Activated CD4-positive, alpha-beta T cell treated with anti-CD3 and anti-CD28 coated beads, Interleukin-10, Interleukin-2, amounts not matched to agents 100 ng/mL and 50 ng/mL, durations not matched to agents 16 hours and 8 hours (primary cell): ENCODE data around the gene DDIT3.
A peak's percentile ranks its signal among the peaks of the same experiment; 100 is the strongest.
"Not testable (repeated sequence)": the region's sequence is repeated elsewhere in the genome, so short reads cannot be mapped to it uniquely, and the experiment has no call there.

ENCODE experiments used
- DNase-seq: peaks from one replicate; pipeline ENCODE4 v3.0.0-alpha.2; 2020

Gene DDIT3

GRCh38 chr12:57511588-57512325 lies 8.6 kb downstream of the DDIT3 start:
- no peak for DNase-seq

GRCh38 chr12:57511161-57511560 lies 9.2 kb downstream of the DDIT3 start:
- DNase-seq: no peak

GRCh38 chr12:57507796-57508195 lies 12.5 kb downstream of the DDIT3 start:
- DNase-seq: not testable (repeated sequence)

- not testable (repeated sequence) for DNase-seq
Measured at GRCh38 chr12:57506541-57506940, 13.8 kb downstream of the DDIT3 start.

- DNase-seq: not testable (repeated sequence)
Measured at GRCh38 chr12:57502311-57502969, 17.9 kb downstream of the DDIT3 start.

- DNase-seq: no peak
Measured at GRCh38 chr12:57500213-57500612, 20.1 kb downstream of the DDIT3 start.

GRCh38 chr12:57498571-57498970 lies 21.7 kb downstream of the DDIT3 start:
- DNase-seq: no peak

- DNase-seq: no peak
Measured at GRCh38 chr12:57498132-57498502, 22.2 kb downstream of the DDIT3 start.

- DNase-seq: no peak
Measured at GRCh38 chr12:57497223-57498131, 22.8 kb downstream of the DDIT3 start.

- peak; percentile 49 for DNase-seq
Measured at GRCh38 chr12:57496822-57497221, 23.5 kb downstream of the DDIT3 start.

GRCh38 chr12:57495051-57495701 lies 25.1 kb downstream of the DDIT3 start:
- not testable (repeated sequence) for DNase-seq

- DNase-seq: peak; percentile 32
Measured at GRCh38 chr12:57491393-57492280, 28.7 kb downstream of the DDIT3 start.

GRCh38 chr12:57490126-57490525 lies 30.2 kb downstream of the DDIT3 start:
- no peak for DNase-seq

GRCh38 chr12:57489157-57489641 lies 31.1 kb downstream of the DDIT3 start:
- DNase-seq: no peak

- DNase-seq: no peak
Measured at GRCh38 chr12:57488402-57489156, 31.7 kb downstream of the DDIT3 start.

GRCh38 chr12:57487597-57488401 lies 32.5 kb downstream of the DDIT3 start, which contains the start of gene MARS1:
MARS1 (plus strand) TSS chr12:57488068; CDS start chr12:57488091, 23 bp downstream.
- DNase-seq: peak; percentile 97

GRCh38 chr12:57487055-57487596 lies 33.2 kb downstream of the DDIT3 start:
- no peak for DNase-seq

GRCh38 chr12:57485695-57486094 lies 34.6 kb downstream of the DDIT3 start:
- DNase-seq: no peak

GRCh38 chr12:57483466-57483865 lies 36.8 kb downstream of the DDIT3 start:
- DNase-seq: no peak

GRCh38 chr12:57481671-57482070 lies 38.6 kb downstream of the DDIT3 start:
- no peak for DNase-seq
